Measurements from ENCODE around the gene FGF22. TPM values are rescaled to one million over a fixed set of nuclear protein-coding genes. Genes with fewer than 3 reads are reported as not detected.

Gene FGF22
- total and polyA plus RNA-seq, 3 donors from 2014 or later, result 1.8 to 3.1 (median 2.6) TPM

- no peaks in the 10 kb centered on the region for H3K27me3 ChIP-seq
- no peaks in the 10 kb centered on the region for H3K36me3 ChIP-seq (ENCODE audit: low read depth, missing control alignments)
- WGBS, 2 donors, result 64 to 75% methylated on average over 7 to 20 of the region's 25 CpGs
- no peak for DNase-seq
- intact Hi-C loops (cut with DNase I; ENCODE audit: low total_unique reads), result no loop called here
- H3K27ac ChIP-seq, result no peak overlapping the region
- no peak for TF ChIP-seq CTCF (IDR thresholded peaks at IDR 0.05)
- no peak for TF ChIP-seq POLR2A (IDR thresholded peaks at IDR 0.05)
- H3K4me1 ChIP-seq, result peaks cover 9% of the 10 kb centered on the region
- no peak overlapping the region for H3K4me3 ChIP-seq
- H3K9me3 ChIP-seq, result no peaks in the 10 kb centered on the region
These were observed 43.1 kb downstream of the FGF22 start for GRCh38 chr19:682678-683320.

GRCh38 chr19:685454-685931 lies 45.8 kb downstream of the FGF22 start:
- Histone ChIP-seq H3K36me3 (ENCODE audit: low read depth, missing control alignments) (no peaks in the 10 kb centered on the region), H3K27ac (no peak overlapping the region), H3K9me3 (no peaks in the 10 kb centered on the region), H3K4me1 (no peaks in the 10 kb centered on the region), H3K4me3 (no peak overlapping the region), H3K27me3 (no peaks in the 10 kb centered on the region)
- intact Hi-C loops (cut with DNase I; ENCODE audit: low total_unique reads), result no loop called here
- TF ChIP-seq POLR2A (IDR thresholded peaks at IDR 0.05), result no peak
- TF ChIP-seq CTCF (IDR thresholded peaks at IDR 0.05), result no peak
- WGBS, 2 donors, result 78 to 83% methylated on average over 13 to 31 of the region's 31 CpGs
- no peak for DNase-seq

- intact Hi-C loops (cut with DNase I; ENCODE audit: low total_unique reads), result no loop called here
- Histone ChIP-seq H3K36me3 (ENCODE audit: low read depth, missing control alignments) (no peaks in the 10 kb centered on the region), H3K27me3 (no peaks in the 10 kb centered on the region), H3K4me3 (no peak overlapping the region), H3K9me3 (no peaks in the 10 kb centered on the region), H3K4me1 (no peaks in the 10 kb centered on the region), H3K27ac (no peak overlapping the region)
- TF ChIP-seq CTCF (IDR thresholded peaks at IDR 0.05), result no peak
- TF ChIP-seq POLR2A (IDR thresholded peaks at IDR 0.05), result no peak
- no peak for DNase-seq
- WGBS, 2 donors, result 74 to 78% methylated on average over 11 to 17 of the region's 17 CpGs
These were observed 47.1 kb downstream of the FGF22 start for GRCh38 chr19:686589-687297.

GRCh38 chr19:687569-688166 lies 48.0 kb downstream of the FGF22 start:
- no peaks in the 10 kb centered on the region for H3K4me1 ChIP-seq
- no peak overlapping the region for H3K27ac ChIP-seq
- H3K27me3 ChIP-seq, result no peaks in the 10 kb centered on the region
- DNase-seq, result no peak
- TF ChIP-seq POLR2A (IDR thresholded peaks at IDR 0.05) (no peak), CTCF (IDR thresholded peaks at IDR 0.05) (no peak)
- intact Hi-C loops (cut with DNase I; ENCODE audit: low total_unique reads), result no loop called here
- WGBS, 2 donors, result 87 to 89% methylated on average over 11 of the region's 11 CpGs
- no peaks in the 10 kb centered on the region for H3K9me3 ChIP-seq
- H3K4me3 ChIP-seq, result no peak overlapping the region
- no peaks in the 10 kb centered on the region for H3K36me3 ChIP-seq (ENCODE audit: low read depth, missing control alignments)
